ENCODE measurements around the gene ARHGDIG.
A peak's percentile ranks its signal among the peaks of the same experiment; 100 is the strongest.

ARHGDIG gene

GRCh38 chr16:301235-301634 is 20.8 kb downstream of the ARHGDIG start:
- no peak for DNase-seq (ENCODE audit: low spot score)

- no peak for DNase-seq (ENCODE audit: low spot score)
Observed at GRCh38 chr16:301950-302349, 21.6 kb downstream of the ARHGDIG start.

- no peak for DNase-seq (ENCODE audit: low spot score)
Observed at GRCh38 chr16:303760-304505, 23.5 kb downstream of the ARHGDIG start.

GRCh38 chr16:305916-306626 is 25.7 kb downstream of the ARHGDIG start:
- DNase-seq (ENCODE audit: low spot score) = no peak

- no peak for DNase-seq (ENCODE audit: low spot score)
Observed at GRCh38 chr16:306911-307370, 26.6 kb downstream of the ARHGDIG start.

- DNase-seq (ENCODE audit: low spot score) = no peak
Observed at GRCh38 chr16:307691-308312, 27.4 kb downstream of the ARHGDIG start.

- peak; percentile 42 for DNase-seq (ENCODE audit: low spot score)
Observed at GRCh38 chr16:309476-309875, 29.1 kb downstream of the ARHGDIG start.

GRCh38 chr16:311725-312124 is 31.3 kb downstream of the ARHGDIG start:
- DNase-seq (ENCODE audit: low spot score) = no peak

GRCh38 chr16:314351-314750 is 34.0 kb downstream of the ARHGDIG start:
- no peak for DNase-seq (ENCODE audit: low spot score)

- no peak for DNase-seq (ENCODE audit: low spot score)
Observed at GRCh38 chr16:314795-315299, 34.5 kb downstream of the ARHGDIG start.

GRCh38 chr16:316741-317464 is 36.5 kb downstream of the ARHGDIG start:
- no peak for DNase-seq (ENCODE audit: low spot score)

GRCh38 chr16:317583-317982 is 37.2 kb downstream of the ARHGDIG start:
- no peak for DNase-seq (ENCODE audit: low spot score)

GRCh38 chr16:318628-319027 is 38.2 kb downstream of the ARHGDIG start:
- DNase-seq (ENCODE audit: low spot score) = peak; percentile 17

GRCh38 chr16:320206-320605 is 39.8 kb downstream of the ARHGDIG start:
- DNase-seq (ENCODE audit: low spot score) = no peak

GRCh38 chr16:321532-321931 is 41.1 kb downstream of the ARHGDIG start:
- no peak for DNase-seq (ENCODE audit: low spot score)

- DNase-seq (ENCODE audit: low spot score) = no peak
Observed at GRCh38 chr16:322476-323143, 42.2 kb downstream of the ARHGDIG start.

- DNase-seq (ENCODE audit: low spot score) = no peak
Observed at GRCh38 chr16:324201-324450, 43.7 kb downstream of the ARHGDIG start.

GRCh38 chr16:324451-325334 is 44.3 kb downstream of the ARHGDIG start:
- no peak for DNase-seq (ENCODE audit: low spot score)

GRCh38 chr16:325375-326145 is 45.2 kb downstream of the ARHGDIG start:
- DNase-seq (ENCODE audit: low spot score) = no peak

- DNase-seq (ENCODE audit: low spot score) = no peak
Observed at GRCh38 chr16:330741-331140, 50.4 kb downstream of the ARHGDIG start.
